Measurements from ENCODE around the gene AP4M1.
A peak's percentile ranks its signal among the peaks of the same experiment; 100 is the strongest.

The AP4M1 gene

GRCh38 chr7:100107890-100108289 lies 6.4 kb downstream of the AP4M1 start:
- H3K36me3 ChIP-seq: peaks cover 46% of the 10 kb centered on the region
- DNase-seq: no peak
- H3K4me1 ChIP-seq: no peaks in the 10 kb centered on the region
- H3K9me3 ChIP-seq: no peaks in the 10 kb centered on the region
- TF ChIP-seq CTCF (IDR thresholded peaks at IDR 0.05; ENCODE audit: low read depth, low read length): no peak
- H3K27me3 ChIP-seq: no peaks in the 10 kb centered on the region
- H3K4me3 ChIP-seq (ENCODE audit: low read depth, low read length): no peak overlapping the region

GRCh38 chr7:100109521-100110163 lies 8.2 kb downstream of the AP4M1 start:
- Histone ChIP-seq H3K4me3 (ENCODE audit: low read depth, low read length) (no peak overlapping the region), H3K9me3 (no peaks in the 10 kb centered on the region), H3K36me3 (peaks cover 55% of the 10 kb centered on the region), H3K27me3 (no peaks in the 10 kb centered on the region), H3K4me1 (no peaks in the 10 kb centered on the region)
- no peak for DNase-seq
- TF ChIP-seq CTCF (IDR thresholded peaks at IDR 0.05; ENCODE audit: low read depth, low read length): peak; percentile 27

- H3K4me3 ChIP-seq (ENCODE audit: low read depth, low read length): no peak overlapping the region
- no peaks in the 10 kb centered on the region for H3K27me3 ChIP-seq
- peaks cover 51% of the 10 kb centered on the region for H3K36me3 ChIP-seq
- no peak for TF ChIP-seq CTCF (IDR thresholded peaks at IDR 0.05; ENCODE audit: low read depth, low read length)
- no peaks in the 10 kb centered on the region for H3K4me1 ChIP-seq
- no peak for DNase-seq
- no peaks in the 10 kb centered on the region for H3K9me3 ChIP-seq
Measured at GRCh38 chr7:100111156-100111555, 9.7 kb downstream of the AP4M1 start.

- Histone ChIP-seq H3K4me3 (ENCODE audit: low read depth, low read length) (no peak overlapping the region), H3K9me3 (no peaks in the 10 kb centered on the region), H3K36me3 (peaks cover 49% of the 10 kb centered on the region), H3K27me3 (no peaks in the 10 kb centered on the region), H3K4me1 (no peaks in the 10 kb centered on the region)
- no peak for DNase-seq
- TF ChIP-seq CTCF (IDR thresholded peaks at IDR 0.05; ENCODE audit: low read depth, low read length): no peak
Measured at GRCh38 chr7:100111914-100112313, 10.5 kb downstream of the AP4M1 start.

- H3K36me3 ChIP-seq: peaks cover 29% of the 10 kb centered on the region
- no peaks in the 10 kb centered on the region for H3K9me3 ChIP-seq
- no peak for TF ChIP-seq CTCF (IDR thresholded peaks at IDR 0.05; ENCODE audit: low read depth, low read length)
- DNase-seq: no peak
- H3K4me3 ChIP-seq (ENCODE audit: low read depth, low read length): no peak overlapping the region
- H3K27me3 ChIP-seq: no peaks in the 10 kb centered on the region
- no peaks in the 10 kb centered on the region for H3K4me1 ChIP-seq
Measured at GRCh38 chr7:100115026-100115425, 13.6 kb downstream of the AP4M1 start.

GRCh38 chr7:100118388-100119071 lies 17.1 kb downstream of the AP4M1 start:
- Histone ChIP-seq H3K36me3 (peaks cover 5% of the 10 kb centered on the region), H3K27me3 (no peaks in the 10 kb centered on the region), H3K9me3 (no peaks in the 10 kb centered on the region), H3K4me3 (ENCODE audit: low read depth, low read length) (peak overlapping the region; percentile 99), H3K4me1 (no peaks in the 10 kb centered on the region)
- TF ChIP-seq CTCF (IDR thresholded peaks at IDR 0.05; ENCODE audit: low read depth, low read length): no peak
- no peak for DNase-seq

Data from BE2C (cell line).